ENCODE measurements around the gene SLC10A4. TPM values are rescaled to one million over a fixed set of nuclear protein-coding genes. Genes with fewer than 3 reads are reported as not detected.

The SLC10A4 gene
- total and polyA plus RNA-seq, 8 donors: 0.42 TPM; not detected in 7

GRCh38 chr4:48472794-48473193 lies 10.3 kb upstream of the SLC10A4 start:
- WGBS, 2 donors: 84 to 90% methylated on average over 1 of the region's 1 CpG
- Histone ChIP-seq H3K4me3 (no peak overlapping the region), H3K9me3 (no peaks in the 10 kb centered on the region), H3K27ac (no peak overlapping the region), H3K27me3 (no peaks in the 10 kb centered on the region), H3K4me1 (no peaks in the 10 kb centered on the region), H3K36me3 (no peaks in the 10 kb centered on the region)
- no peak for ATAC-seq
- TF ChIP-seq CTCF (IDR thresholded peaks at IDR 0.05): no peak
- intact Hi-C loops (cut with DNase I): no loop called here
- no peak for DNase-seq
- FAIRE-seq: no peak

GRCh38 chr4:48475770-48476169 lies 7.4 kb upstream of the SLC10A4 start:
- ATAC-seq (no peak), FAIRE-seq (no peak), DNase-seq (no peak)
- no peak overlapping the region for H3K4me3 ChIP-seq
- no peaks in the 10 kb centered on the region for H3K36me3 ChIP-seq
- no peak overlapping the region for H3K27ac ChIP-seq
- WGBS, 2 donors: 79 to 80% methylated on average over 6 of the region's 6 CpGs
- H3K27me3 ChIP-seq: no peaks in the 10 kb centered on the region
- no peak for TF ChIP-seq CTCF (IDR thresholded peaks at IDR 0.05)
- no peaks in the 10 kb centered on the region for H3K9me3 ChIP-seq
- intact Hi-C loops (cut with DNase I): no loop called here
- no peaks in the 10 kb centered on the region for H3K4me1 ChIP-seq

DNA sequence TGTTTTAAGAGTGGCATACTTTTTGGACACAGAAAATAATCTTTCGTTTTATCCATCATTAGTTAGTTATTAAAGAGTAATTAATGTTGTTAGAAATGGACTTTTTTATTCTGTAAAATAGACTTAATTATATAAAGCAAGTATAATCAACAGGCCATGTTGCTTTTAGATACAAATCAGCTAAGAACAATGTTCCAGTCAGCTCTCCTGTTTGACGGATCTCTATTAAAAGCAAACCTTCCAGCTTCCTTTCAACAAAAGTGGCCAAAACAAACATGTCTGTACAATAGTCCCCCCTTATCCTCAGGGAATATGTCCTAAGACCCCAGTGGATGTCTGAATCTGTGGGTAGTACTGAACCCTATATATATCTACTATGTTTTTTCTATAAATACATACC lies 4.9 kb upstream of the SLC10A4 start:
- no peak for DNase-seq
- intact Hi-C loops (cut with DNase I): no loop called here
- Histone ChIP-seq H3K9me3 (no peaks in the 10 kb centered on the region), H3K4me1 (no peaks in the 10 kb centered on the region), H3K4me3 (no peak overlapping the region), H3K27me3 (peaks cover 0 to 8% (median 3%) of the 10 kb centered on the region in 4 donors), H3K36me3 (no peaks in the 10 kb centered on the region), H3K27ac (no peak overlapping the region)
- no peak for ATAC-seq
- TF ChIP-seq CTCF (IDR thresholded peaks at IDR 0.05): no peak
- no peak for FAIRE-seq
- 42 to 48% methylated on average over 2 of the region's 2 CpGs for WGBS, 2 donors

GRCh38 chr4:48481581-48481980 lies 1.6 kb upstream of the SLC10A4 start:
- WGBS, 2 donors: 90 to 97% methylated on average over 1 of the region's 1 CpG
- H3K4me1 ChIP-seq: no peaks in the 10 kb centered on the region
- H3K27me3 ChIP-seq: peaks cover 0 to 22% (median 9%) of the 10 kb centered on the region in 4 donors
- no peak overlapping the region for H3K27ac ChIP-seq
- ATAC-seq (no peak), DNase-seq (no peak), FAIRE-seq (no peak)
- H3K36me3 ChIP-seq: no peaks in the 10 kb centered on the region
- TF ChIP-seq CTCF (IDR thresholded peaks at IDR 0.05): no peak
- H3K9me3 ChIP-seq: no peaks in the 10 kb centered on the region
- H3K4me3 ChIP-seq: no peak overlapping the region
- intact Hi-C loops (cut with DNase I): no loop called here

DNA sequence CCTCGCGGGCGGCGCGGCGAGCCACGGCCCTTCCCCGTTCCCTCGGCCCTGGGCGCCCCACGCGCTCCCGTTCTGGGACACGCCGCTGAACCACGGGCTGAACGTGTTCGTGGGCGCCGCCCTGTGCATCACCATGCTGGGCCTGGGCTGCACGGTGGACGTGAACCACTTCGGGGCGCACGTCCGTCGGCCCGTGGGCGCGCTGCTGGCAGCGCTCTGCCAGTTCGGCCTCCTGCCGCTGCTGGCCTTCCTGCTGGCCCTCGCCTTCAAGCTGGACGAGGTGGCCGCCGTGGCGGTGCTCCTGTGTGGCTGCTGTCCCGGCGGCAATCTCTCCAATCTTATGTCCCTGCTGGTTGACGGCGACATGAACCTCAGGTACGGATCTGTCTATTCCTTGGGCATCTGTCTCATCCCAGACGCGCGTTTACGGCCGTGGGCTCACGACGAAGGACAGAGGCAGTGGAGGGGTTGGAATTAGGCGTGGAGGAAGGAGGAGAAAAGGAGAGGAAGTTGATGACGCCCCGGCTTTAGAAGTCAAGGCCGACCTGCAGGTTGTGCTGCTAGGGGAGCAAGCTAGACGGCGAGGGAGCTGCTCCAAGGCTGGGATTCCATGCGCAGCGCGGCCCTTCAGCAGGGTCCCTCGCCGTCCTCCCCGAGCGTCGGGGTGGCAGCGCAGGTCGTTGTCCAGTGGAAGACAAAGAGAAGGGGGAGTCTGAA lies 792 bp downstream of the SLC10A4 start:
- H3K4me1 ChIP-seq: no peaks in the 10 kb centered on the region
- intact Hi-C loops (cut with DNase I): no loop called here
- H3K4me3 ChIP-seq: peak overlapping the region in 2 of 4 donors; percentile 22 to 41
- ATAC-seq: peak in 3 of 4 donors; percentile 17 to 26 (median 20)
- no peak for TF ChIP-seq CTCF (IDR thresholded peaks at IDR 0.05)
- no peaks in the 10 kb centered on the region for H3K9me3 ChIP-seq
- peaks cover 0 to 29% (median 9%) of the 10 kb centered on the region in 4 donors for H3K27me3 ChIP-seq
- H3K27ac ChIP-seq: no peak overlapping the region
- WGBS, 2 donors: 12 to 13% methylated on average over 53 to 66 of the region's 66 CpGs
- H3K36me3 ChIP-seq: no peaks in the 10 kb centered on the region
- DNase-seq: peak in 3 of 6 donors; percentile 29 to 63 (median 56)
- no peak for FAIRE-seq
